ENCODE data around the gene SPATS2.

GRCh38 chr12:49539406-49540228 lies 172.4 kb downstream of the SPATS2 start:
- TF ChIP-seq, protein P1, sequence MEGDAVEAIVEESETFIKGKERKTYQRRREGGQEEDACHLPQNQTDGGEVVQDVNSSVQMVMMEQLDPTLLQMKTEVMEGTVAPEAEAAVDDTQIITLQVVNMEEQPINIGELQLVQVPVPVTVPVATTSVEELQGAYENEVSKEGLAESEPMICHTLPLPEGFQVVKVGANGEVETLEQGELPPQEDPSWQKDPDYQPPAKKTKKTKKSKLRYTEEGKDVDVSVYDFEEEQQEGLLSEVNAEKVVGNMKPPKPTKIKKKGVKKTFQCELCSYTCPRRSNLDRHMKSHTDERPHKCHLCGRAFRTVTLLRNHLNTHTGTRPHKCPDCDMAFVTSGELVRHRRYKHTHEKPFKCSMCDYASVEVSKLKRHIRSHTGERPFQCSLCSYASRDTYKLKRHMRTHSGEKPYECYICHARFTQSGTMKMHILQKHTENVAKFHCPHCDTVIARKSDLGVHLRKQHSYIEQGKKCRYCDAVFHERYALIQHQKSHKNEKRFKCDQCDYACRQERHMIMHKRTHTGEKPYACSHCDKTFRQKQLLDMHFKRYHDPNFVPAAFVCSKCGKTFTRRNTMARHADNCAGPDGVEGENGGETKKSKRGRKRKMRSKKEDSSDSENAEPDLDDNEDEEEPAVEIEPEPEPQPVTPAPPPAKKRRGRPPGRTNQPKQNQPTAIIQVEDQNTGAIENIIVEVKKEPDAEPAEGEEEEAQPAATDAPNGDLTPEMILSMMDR (IDR thresholded peaks at IDR 0.05), result no peak
- TF ChIP-seq, protein P2, sequence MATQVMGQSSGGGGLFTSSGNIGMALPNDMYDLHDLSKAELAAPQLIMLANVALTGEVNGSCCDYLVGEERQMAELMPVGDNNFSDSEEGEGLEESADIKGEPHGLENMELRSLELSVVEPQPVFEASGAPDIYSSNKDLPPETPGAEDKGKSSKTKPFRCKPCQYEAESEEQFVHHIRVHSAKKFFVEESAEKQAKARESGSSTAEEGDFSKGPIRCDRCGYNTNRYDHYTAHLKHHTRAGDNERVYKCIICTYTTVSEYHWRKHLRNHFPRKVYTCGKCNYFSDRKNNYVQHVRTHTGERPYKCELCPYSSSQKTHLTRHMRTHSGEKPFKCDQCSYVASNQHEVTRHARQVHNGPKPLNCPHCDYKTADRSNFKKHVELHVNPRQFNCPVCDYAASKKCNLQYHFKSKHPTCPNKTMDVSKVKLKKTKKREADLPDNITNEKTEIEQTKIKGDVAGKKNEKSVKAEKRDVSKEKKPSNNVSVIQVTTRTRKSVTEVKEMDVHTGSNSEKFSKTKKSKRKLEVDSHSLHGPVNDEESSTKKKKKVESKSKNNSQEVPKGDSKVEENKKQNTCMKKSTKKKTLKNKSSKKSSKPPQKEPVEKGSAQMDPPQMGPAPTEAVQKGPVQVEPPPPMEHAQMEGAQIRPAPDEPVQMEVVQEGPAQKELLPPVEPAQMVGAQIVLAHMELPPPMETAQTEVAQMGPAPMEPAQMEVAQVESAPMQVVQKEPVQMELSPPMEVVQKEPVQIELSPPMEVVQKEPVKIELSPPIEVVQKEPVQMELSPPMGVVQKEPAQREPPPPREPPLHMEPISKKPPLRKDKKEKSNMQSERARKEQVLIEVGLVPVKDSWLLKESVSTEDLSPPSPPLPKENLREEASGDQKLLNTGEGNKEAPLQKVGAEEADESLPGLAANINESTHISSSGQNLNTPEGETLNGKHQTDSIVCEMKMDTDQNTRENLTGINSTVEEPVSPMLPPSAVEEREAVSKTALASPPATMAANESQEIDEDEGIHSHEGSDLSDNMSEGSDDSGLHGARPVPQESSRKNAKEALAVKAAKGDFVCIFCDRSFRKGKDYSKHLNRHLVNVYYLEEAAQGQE (IDR thresholded peaks at IDR 0.05; ENCODE audit: insufficient read depth in 1 of 2, low read depth in 2 of 2, low read length in 1 of 2), result no peak
- no peak for TF ChIP-seq POLR2AphosphoS5 (IDR thresholded peaks at IDR 0.05; ENCODE audit: low read depth, low read length)

Data from Panc1 (cell line).